NCI-H1105 (cell line): Measurements from ENCODE around the gene PRPF18.

Source experiments
- DNase-seq: peaks from one replicate; lab custom pipeline; 2025; lab: John Stamatoyannopoulos, UW

PRPF18 gene

GRCh38 chr10:13669182-13669855 lies 82.6 kb downstream of the PRPF18 start:
- DNase-seq, result no peak

DNA sequence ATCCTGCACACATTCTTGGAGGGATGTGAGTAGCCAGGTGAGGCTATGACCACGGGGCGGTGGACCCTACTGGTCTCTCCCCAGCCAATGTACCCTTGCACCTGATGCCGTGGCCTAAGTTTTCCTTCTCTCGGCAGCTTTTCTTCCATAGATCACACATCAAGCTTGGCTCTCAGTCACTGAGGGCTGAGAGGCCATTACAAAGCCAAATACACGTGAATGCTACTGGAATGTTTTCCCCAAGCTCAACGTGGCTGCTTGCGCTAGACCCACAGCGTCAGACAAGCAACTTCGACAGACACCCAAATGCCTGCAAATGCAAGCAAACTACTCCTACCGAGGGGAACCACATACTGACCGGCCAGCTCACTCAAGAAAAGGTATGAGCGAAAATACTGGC lies 83.1 kb downstream of the PRPF18 start:
- DNase-seq, result no peak

GRCh38 chr10:13670311-13670710 lies 83.5 kb downstream of the PRPF18 start:
- no peak for DNase-seq

DNA sequence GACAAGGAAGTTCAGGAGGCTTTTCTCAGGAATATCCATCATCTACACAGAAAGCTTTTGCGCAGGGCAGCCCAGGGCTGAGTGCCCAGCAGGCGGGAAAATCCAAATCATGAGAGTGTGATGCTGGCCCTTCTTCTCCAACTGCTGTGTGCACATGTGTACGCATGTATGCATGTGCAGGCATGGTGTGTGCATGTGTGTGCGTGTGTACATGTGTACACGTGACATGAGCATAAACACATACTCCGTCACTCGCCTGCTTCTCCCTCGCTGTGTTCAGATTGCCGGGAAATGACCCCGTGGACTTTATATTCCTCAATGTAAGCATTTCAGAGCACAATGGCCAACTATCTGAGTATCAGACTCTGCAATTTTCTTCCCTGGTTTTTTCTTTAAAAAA lies 85.1 kb downstream of the PRPF18 start:
- no peak for DNase-seq

DNA sequence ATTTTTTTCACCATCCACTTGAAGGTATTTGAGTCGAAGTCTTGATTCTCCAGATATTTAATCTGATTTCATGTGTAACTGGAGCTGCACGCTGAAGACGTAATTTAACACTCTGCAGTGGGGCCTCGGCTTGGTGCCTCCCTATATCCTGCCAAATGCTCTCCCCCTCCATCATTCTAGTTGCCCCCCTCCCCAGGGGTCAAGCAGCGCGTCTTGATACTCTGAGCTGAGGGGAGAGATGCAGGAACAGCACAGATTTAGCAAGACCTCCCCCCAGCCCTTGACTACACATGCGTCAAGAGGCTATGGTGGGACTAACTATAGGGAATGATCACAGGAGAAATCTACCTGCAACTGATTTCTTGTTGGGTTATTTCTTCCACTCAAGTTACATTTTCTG lies 85.8 kb downstream of the PRPF18 start:
- no peak for DNase-seq

DNA sequence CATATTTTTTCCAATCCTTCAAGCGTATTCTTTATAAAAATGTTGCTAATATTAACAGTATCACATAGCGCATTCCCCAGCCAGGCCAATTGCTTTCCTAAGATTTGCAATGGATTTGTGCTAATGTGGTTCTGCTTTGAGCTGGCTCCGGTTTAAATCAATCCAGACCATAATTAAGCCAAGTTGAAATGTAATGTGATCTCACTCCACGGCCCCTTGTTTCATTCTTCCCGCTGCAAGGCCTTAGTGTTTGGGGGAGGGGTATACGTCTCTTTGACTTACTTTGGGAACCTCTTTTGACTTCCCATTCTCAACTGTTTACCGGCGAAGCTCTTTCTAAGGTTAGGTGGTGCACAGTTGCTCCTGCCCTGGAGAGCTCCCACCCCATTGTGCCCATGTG lies 86.4 kb downstream of the PRPF18 start:
- no peak for DNase-seq

- no peak for DNase-seq
Observed at GRCh38 chr10:13674645-13675588, 88.2 kb downstream of the PRPF18 start.

GRCh38 chr10:13678101-13678843 lies 91.5 kb downstream of the PRPF18 start:
- no peak for DNase-seq
